HG02970 (cell line): Measurements from ENCODE around the gene LPAR3.
"Not testable (repeated sequence)": the region's sequence is repeated elsewhere in the genome, so short reads cannot be mapped to it uniquely, and the experiment has no call there.

Experiments used
- ATAC-seq: cut with Tn5 transposase; IDR thresholded peaks from one replicate; pipeline ENCODE4 v1.9.1; 2021; ENCODE audit warnings: mild to moderate bottlenecking, moderate library complexity, moderate number of reproducible peaks; ENCODE audit not compliant: unreplicated experiment, low FRiP score

The LPAR3 gene

GRCh38 chr1:84892705-84893618, at the start of gene LPAR3:
Gene LPAR3 (minus strand): TSS chr1:84893206. CDS start chr1:84866120, 27,086 bp downstream.
- ATAC-seq, result no peak

- ATAC-seq, result no peak
Observed at GRCh38 chr1:84941843-84942242, 48.8 kb upstream of the LPAR3 start.

GRCh38 chr1:84940481-84940880, 47.5 kb upstream of the LPAR3 start:
- no peak for ATAC-seq

- no peak for ATAC-seq
Observed at GRCh38 chr1:84939761-84940160, 46.8 kb upstream of the LPAR3 start.

GRCh38 chr1:84939151-84939550, 46.1 kb upstream of the LPAR3 start:
- ATAC-seq, result no peak

GRCh38 chr1:84936116-84936810, 43.3 kb upstream of the LPAR3 start:
- no peak for ATAC-seq

- no peak for ATAC-seq
Observed at GRCh38 chr1:84933011-84933611, 40.1 kb upstream of the LPAR3 start.

- no peak for ATAC-seq
Observed at GRCh38 chr1:84930831-84931230, 37.8 kb upstream of the LPAR3 start.

GRCh38 chr1:84930329-84930728, 37.3 kb upstream of the LPAR3 start:
- ATAC-seq, result no peak

- ATAC-seq, result no peak
Observed at GRCh38 chr1:84929581-84929980, 36.6 kb upstream of the LPAR3 start.

GRCh38 chr1:84928979-84929378, 36.0 kb upstream of the LPAR3 start:
- ATAC-seq, result no peak

GRCh38 chr1:84923317-84923716, 30.3 kb upstream of the LPAR3 start:
- no peak for ATAC-seq

- ATAC-seq, result no peak
Observed at GRCh38 chr1:84920159-84920558, 27.2 kb upstream of the LPAR3 start.

- no peak for ATAC-seq
Observed at GRCh38 chr1:84919461-84919970, 26.5 kb upstream of the LPAR3 start.

- ATAC-seq, result no peak
Observed at GRCh38 chr1:84918726-84919336, 25.8 kb upstream of the LPAR3 start.

GRCh38 chr1:84916897-84917296, 23.9 kb upstream of the LPAR3 start:
- no peak for ATAC-seq

- ATAC-seq, result no peak
Observed at GRCh38 chr1:84913555-84913892, 20.5 kb upstream of the LPAR3 start.

GRCh38 chr1:84912726-84913554, 19.9 kb upstream of the LPAR3 start:
- no peak for ATAC-seq

- ATAC-seq, result not testable (repeated sequence)
Observed at GRCh38 chr1:84908746-84909464, 15.9 kb upstream of the LPAR3 start.
